Raji (cell line): ENCODE measurements around the gene LYZ.

Experiments
- POLR2A ChIP-seq: IDR thresholded peaks from 2 replicates; pipeline ENCODE4 v1.6.1; 2011; ENCODE audit warnings: low read depth, low read length, control low read depth; ENCODE audit not compliant: insufficient read depth

Gene LYZ

GRCh38 chr12:69354556-69355187, 6.5 kb downstream of the LYZ start:
- TF ChIP-seq POLR2A, result no peak

DNA sequence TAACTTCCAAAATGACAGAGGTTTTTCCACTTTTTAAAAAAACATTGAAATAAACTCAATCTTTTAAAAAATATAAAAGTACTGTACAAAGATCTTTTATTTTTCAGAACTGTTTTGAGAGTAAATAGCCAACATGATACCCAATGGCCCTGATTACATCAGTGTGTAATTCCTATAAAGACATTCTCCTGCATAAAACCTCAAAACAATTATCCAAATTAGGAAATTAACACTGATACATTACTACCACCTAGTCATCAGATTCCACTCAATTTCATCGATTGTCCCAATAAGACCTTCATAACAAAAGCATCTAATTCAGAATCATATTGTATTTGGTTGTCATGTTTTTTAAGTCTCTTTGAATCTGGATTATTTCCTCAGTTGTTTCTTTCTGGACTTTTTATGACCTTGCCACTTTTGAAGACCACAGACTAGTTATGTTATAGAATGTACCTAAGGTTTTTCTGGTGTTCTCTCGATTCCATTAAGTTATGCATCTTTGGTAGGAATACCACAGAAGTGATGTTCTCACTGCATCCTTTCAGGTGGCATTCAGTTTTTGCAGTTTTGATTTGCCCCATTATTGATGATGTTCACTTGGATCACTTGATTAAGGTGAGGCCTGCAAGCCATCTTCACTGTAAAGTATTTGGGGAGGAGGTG, 7.3 kb downstream of the LYZ start:
- TF ChIP-seq POLR2A, result no peak

DNA sequence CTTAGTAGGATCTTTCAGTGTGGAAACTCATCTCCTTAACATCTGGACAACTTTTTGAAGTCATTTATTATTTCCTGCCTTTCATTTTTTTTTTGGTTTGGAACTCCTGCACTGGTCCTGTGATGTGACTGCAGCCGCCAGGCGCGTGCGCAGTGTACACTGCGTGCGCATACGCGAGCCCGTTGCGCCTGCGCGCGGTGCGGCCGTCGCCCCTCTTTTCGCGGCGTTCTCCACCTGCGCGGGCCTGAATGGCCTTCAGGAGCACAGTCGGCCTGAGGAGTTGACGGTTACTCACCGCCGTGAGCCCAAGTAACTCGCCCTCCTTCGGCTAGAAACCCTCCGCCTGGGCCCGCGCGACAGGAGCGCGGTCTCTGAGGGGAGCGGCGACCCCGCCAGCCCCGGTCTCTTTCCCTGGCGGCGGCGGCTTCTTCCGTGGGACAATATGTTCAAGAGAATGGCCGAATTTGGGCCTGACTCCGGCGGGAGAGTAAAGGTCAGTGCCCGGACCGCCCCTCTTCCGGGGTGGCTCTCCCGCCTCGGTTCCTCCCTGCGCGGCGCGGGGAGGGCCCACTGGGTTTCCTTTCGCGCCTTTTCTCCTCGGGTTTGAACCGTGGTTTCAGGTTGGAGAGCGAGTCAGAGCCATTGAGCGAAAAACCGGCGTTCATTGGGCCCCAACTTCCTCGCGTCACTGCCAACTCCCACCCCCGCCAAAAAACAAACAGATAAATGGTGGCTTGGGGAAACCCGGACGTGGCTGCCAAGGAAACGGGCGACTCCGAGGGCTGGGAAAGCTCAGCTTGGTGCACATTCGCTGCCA, 11.6 kb downstream of the LYZ start, which contains the start of gene YEATS4:
Gene YEATS4 (plus strand): TSS at position 213 of the 817 bp plus-strand sequence. CDS start 230 bp downstream, at position 443.
- TF ChIP-seq POLR2A, result peak; percentile 88

DNA sequence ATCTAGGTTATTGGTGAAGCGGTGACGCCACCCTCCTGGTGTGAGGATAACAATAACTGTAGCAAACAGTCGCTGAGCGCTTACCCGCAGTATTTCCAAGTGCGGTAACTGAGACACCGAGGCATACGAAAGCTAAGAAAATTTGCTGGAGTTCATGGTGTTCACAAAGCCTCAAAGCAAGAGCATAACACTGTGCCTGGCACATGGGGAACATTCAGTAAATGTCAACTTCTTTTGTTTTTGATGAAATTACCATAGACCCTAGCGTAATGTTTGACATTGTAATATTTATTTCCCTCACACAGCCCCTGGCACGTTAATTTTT, 12.1 kb downstream of the LYZ start:
- no peak; the same call in 1 of the 2 replicates for TF ChIP-seq POLR2A

- no peak for TF ChIP-seq POLR2A
Measured at GRCh38 chr12:69366796-69367195, 18.6 kb downstream of the LYZ start.

DNA sequence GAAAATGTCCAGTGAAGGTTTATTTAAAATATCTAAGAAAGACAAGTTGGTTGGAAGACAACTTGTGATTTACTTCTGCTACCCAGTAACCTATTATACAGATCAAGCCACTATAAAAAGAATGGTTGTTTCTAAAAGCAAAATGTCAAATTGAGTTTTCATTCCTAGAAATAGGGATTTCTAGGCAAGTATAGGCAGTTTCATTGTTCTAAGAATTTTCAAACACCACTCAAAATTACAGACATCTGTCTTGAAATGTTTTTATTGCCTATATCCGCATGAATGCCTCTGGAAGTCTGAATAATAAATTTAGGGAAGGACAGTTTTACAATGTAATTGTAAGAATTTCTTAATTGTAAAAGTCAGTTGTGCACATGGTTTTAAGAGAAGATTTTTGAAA, 20.0 kb downstream of the LYZ start:
- TF ChIP-seq POLR2A, result no peak

DNA sequence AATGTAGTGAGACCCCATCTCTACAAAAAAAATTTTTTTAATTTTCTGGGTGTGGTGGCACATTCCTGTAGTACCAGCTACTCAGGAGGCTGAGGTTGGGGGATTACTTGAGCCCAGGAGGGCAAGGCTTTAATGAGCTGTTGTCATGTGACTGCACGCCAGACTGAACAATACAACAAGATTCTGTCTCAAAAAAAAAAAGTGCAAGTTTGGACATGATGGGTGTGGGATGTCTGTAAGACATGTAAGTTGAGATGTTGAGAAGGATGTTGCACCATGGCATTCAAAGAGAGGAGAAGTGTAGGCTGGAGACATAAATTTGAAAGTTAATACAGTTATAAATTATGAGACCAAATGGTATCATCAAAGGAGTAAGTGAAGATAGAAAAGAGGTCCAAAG, 34.9 kb downstream of the LYZ start:
- no peak for TF ChIP-seq POLR2A

- TF ChIP-seq POLR2A, result no peak
Measured at GRCh38 chr12:69385038-69385437, 36.9 kb downstream of the LYZ start.

DNA sequence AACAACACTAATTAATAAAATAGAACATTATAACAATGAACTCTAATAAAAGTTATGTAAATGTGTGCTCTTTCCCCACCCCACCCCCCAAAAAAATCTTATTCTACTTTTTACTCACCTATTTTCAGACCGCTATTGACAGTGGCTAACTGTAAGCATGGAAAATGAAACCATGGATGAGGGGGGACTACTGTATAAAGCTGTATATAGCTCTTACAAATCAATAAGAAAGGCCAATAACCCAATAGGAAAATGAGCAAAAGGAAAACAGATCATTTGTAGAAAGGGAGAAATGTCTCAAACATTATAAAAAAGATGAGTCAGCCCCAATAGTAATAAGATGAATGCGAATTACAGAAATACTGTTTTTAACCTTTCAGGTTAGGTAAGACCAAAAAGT, 38.7 kb downstream of the LYZ start:
- no peak for TF ChIP-seq POLR2A

- no peak for TF ChIP-seq POLR2A
Measured at GRCh38 chr12:69388371-69388770, 40.2 kb downstream of the LYZ start.

DNA sequence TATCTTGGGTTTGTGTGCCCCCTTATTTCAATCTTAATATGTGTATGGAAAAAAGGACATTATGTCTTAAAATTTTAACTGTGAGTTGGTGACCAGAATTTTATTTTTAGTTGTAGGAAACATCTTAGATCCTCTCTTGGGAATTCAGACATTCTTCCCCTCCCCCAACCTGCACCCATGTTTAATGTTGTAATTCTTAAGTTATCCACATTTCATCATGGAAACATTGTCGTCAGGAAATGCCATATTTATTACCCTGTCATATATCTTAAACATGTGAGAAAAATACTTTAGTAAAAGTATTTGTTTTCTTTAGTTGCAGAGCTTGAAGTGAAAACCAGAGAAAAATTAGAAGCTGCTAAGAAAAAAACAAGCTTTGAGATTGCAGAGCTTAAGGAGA, 41.6 kb downstream of the LYZ start:
- TF ChIP-seq POLR2A, result no peak

GRCh38 chr12:69392179-69392928, 44.2 kb downstream of the LYZ start:
- no peak for TF ChIP-seq POLR2A

DNA sequence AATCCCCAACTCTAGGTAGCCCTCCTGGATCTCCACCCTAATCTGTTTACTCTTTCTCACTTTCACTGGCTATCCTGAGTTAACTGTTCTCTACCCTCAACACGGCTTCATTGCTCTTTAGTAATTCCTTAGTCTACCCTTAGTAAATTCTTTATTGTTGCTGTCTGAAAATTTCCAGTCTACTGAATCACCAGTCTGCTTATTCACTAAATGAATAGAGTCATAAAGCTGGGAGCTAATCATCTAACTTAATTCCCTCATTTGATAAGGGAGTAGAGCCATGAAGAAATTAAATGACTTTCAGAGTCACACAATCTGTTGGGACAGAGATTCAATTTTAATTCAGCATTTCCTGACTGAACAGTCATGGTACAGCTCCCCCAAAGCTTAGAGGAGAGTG, 47.9 kb downstream of the LYZ start:
- TF ChIP-seq POLR2A, result no peak

DNA sequence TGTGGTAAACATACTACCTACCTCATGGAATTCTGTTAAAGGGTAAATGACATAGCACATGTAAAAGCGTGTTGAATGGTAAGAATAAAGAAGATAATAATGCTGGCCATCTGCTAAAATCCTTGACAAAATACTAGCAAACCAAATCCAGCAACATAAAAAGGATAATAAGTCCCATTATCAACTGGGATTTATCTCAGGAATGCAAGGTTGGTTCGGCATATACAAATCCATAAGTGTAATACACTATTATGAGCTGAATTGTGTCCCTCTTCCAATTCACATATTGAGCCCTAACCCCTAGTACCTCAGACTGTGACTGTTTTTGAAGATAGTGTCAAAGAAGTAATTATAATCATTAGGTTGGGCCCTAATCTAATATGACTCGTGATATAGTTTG, 48.8 kb downstream of the LYZ start:
- no peak for TF ChIP-seq POLR2A

GRCh38 chr12:69397978-69398377, 49.8 kb downstream of the LYZ start:
- no peak for TF ChIP-seq POLR2A
